ENCODE data around the gene GNAO1.

GNAO1 gene

DNA sequence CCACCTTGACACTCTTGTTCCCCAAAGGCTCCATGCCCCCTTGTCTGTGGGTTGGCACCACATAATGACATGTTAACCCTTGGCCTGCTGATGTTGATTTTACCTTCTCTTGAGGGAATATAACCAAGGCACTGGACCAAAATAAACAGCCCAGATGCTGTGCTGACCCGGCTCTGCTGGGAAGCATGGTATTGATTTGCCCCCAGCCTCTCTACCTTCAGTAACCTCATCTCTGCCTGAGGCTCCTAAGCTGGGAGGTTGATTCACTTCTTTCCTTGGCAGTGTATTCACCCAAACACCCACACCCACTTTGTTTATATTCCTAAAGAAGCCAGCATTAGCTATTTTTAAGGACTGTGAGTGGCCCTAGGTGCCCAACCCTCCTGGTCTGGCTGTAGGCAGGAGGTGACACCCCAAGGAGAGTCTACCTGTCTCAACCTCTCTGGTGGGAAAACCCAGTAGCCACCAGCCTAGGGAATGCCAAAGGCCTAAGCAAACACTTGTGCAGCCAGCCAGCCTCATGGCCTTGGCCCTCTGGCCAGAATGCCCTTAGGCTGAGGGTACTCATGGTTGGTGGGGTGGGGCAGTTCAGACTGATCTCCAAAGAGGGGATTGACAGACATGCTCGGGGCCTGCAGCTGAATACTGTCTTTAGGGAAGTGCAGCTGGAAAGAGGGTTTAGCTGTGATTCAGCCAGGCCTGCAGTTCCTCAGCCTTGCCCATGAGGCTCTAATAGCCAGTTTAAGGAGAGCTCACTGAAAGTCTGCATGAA is 42.7 kb downstream of the GNAO1 start:
- Mint-ChIP-seq H3K36me3 (ENCODE audit: low read depth) (no peaks in the 10 kb centered on the region), H3K4me3 (no peak overlapping the region)
- TF ChIP-seq, protein P1, sequence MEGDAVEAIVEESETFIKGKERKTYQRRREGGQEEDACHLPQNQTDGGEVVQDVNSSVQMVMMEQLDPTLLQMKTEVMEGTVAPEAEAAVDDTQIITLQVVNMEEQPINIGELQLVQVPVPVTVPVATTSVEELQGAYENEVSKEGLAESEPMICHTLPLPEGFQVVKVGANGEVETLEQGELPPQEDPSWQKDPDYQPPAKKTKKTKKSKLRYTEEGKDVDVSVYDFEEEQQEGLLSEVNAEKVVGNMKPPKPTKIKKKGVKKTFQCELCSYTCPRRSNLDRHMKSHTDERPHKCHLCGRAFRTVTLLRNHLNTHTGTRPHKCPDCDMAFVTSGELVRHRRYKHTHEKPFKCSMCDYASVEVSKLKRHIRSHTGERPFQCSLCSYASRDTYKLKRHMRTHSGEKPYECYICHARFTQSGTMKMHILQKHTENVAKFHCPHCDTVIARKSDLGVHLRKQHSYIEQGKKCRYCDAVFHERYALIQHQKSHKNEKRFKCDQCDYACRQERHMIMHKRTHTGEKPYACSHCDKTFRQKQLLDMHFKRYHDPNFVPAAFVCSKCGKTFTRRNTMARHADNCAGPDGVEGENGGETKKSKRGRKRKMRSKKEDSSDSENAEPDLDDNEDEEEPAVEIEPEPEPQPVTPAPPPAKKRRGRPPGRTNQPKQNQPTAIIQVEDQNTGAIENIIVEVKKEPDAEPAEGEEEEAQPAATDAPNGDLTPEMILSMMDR (IDR thresholded peaks at IDR 0.05; ENCODE audit: unreplicated experiment in 3 of 3), result no peak

DNA sequence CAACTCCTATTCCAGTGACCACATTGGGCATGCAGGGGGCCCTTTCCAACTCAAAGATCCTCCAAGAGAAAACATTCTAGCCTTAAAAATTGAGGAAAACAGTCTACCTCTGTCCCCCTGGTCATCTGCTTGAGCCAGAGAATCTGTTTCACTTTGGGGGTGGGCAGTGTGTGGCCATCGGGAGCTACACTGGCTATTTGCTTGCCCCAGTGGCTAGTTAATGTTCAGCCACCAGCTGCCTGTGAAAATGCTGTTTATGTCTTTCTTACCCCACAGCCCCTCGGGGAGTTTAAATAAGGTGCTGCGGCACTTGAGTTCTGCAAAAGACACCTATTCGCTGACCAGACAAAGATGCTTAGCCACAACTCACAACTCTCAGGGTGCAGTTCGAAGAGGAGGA is 43.4 kb downstream of the GNAO1 start:
- Mint-ChIP-seq H3K9me3 (no peaks in the 10 kb centered on the region), H3K27ac (peak overlapping the region in 1 of 3 experiments; percentile 11), H3K36me3 (ENCODE audit: low read depth) (no peaks in the 10 kb centered on the region), H3K27me3 (ENCODE audit: low read depth) (no peaks in the 10 kb centered on the region), H3K4me3 (no peak overlapping the region), H3K4me1 (peaks cover 29% of the 10 kb centered on the region)
- TF ChIP-seq, protein P1 (IDR thresholded peaks at IDR 0.05; ENCODE audit: unreplicated experiment in 3 of 3), result no peak

More for the DNA sequence above, 42.7 kb downstream of the GNAO1 start:
- Mint-ChIP-seq H3K27ac (no peak overlapping the region), H3K9me3 (no peaks in the 10 kb centered on the region), H3K4me1 (peaks cover 28% of the 10 kb centered on the region), H3K27me3 (ENCODE audit: low read depth) (no peaks in the 10 kb centered on the region)

- Mint-ChIP-seq H3K27me3 (ENCODE audit: low read depth) (no peaks in the 10 kb centered on the region), H3K27ac (peak overlapping the region; percentile 31 to 90 (median 76)), H3K9me3 (no peaks in the 10 kb centered on the region), H3K4me3 (peak overlapping the region in 1 of 3 experiments; percentile 31), H3K4me1 (peaks cover 24% of the 10 kb centered on the region), H3K36me3 (ENCODE audit: low read depth) (no peaks in the 10 kb centered on the region)
- TF ChIP-seq, protein P1 (IDR thresholded peaks at IDR 0.05; ENCODE audit: unreplicated experiment in 3 of 3), result no peak
Observed at GRCh38 chr16:56237451-56237930, 46.2 kb downstream of the GNAO1 start.

DNA sequence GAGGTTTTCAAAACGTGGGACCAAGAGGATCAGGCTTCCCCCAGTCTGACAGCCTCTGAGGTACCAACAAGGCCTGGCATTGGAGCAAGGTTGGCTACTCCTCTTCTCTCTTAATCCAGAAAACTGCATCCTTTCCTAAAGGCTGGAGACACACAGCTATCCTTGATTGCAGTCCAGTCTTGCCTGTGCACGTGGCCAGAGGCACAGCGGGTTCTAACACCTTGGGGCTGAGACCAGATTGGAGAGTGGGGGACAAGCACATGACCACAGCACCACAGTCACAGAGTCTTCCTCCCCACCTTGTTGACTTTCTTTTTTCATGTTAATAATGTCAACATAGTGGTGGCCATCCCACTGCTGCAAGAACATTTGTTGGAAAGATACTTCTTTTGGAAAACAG is 46.9 kb downstream of the GNAO1 start:
- TF ChIP-seq, protein P1 (IDR thresholded peaks at IDR 0.05; ENCODE audit: unreplicated experiment in 3 of 3), result no peak
- Mint-ChIP-seq H3K9me3 (no peaks in the 10 kb centered on the region), H3K27ac (peak overlapping the region in 2 of 3 experiments; percentile 41 to 76), H3K4me3 (no peak overlapping the region), H3K27me3 (ENCODE audit: low read depth) (no peaks in the 10 kb centered on the region), H3K36me3 (ENCODE audit: low read depth) (no peaks in the 10 kb centered on the region), H3K4me1 (peaks cover 24% of the 10 kb centered on the region)

GRCh38 chr16:56241596-56241995 is 50.3 kb downstream of the GNAO1 start:
- Mint-ChIP-seq H3K27ac (no peak overlapping the region), H3K36me3 (ENCODE audit: low read depth) (no peaks in the 10 kb centered on the region), H3K9me3 (no peaks in the 10 kb centered on the region), H3K4me1 (peaks cover 17% of the 10 kb centered on the region), H3K27me3 (ENCODE audit: low read depth) (peaks cover 2% of the 10 kb centered on the region), H3K4me3 (no peak overlapping the region)
- TF ChIP-seq, protein P1 (IDR thresholded peaks at IDR 0.05; ENCODE audit: unreplicated experiment in 3 of 3), result no peak

DNA sequence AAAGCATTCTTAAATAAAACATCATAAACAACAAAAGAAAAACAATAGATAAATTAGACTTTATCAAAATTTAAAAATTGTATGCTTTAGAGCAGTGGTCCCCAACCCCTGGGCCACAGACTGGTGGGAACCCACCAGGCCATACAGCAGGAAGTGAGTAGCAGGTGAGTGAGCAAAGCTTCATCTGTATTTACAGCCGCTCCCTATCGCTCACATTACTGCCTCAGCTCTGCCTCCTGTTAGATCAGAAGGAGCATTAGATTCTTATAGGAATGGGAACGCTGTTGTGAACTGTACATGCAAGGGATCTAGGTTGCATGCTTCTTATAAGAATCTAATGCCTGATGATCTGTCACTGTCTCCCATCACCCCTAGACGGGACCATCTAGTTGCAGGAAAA is 51.5 kb downstream of the GNAO1 start:
- TF ChIP-seq, protein P1 (IDR thresholded peaks at IDR 0.05; ENCODE audit: unreplicated experiment in 3 of 3), result no peak
- Mint-ChIP-seq H3K4me1 (peaks cover 8% of the 10 kb centered on the region), H3K27ac (no peak overlapping the region), H3K4me3 (no peak overlapping the region), H3K27me3 (ENCODE audit: low read depth) (peaks cover 4% of the 10 kb centered on the region), H3K36me3 (ENCODE audit: low read depth) (no peaks in the 10 kb centered on the region), H3K9me3 (no peaks in the 10 kb centered on the region)
